Kidney (tissue), 22 donors: ENCODE results near the gene PARS2. TPM values are rescaled to one million over a fixed set of nuclear protein-coding genes. Genes with fewer than 3 reads are reported as not detected.

ENCODE experiments used
- DNase-seq, 5 donors: peaks; one replicate each; pipeline ENCODE4 v3.0.0-alpha.2; 2013 to 2020
- FAIRE-seq: peaks from 2 replicates; lab custom pipeline; 2012; peaks lifted over from hg19 to GRCh38; lab: Jason Lieb, UNC
- H3K27ac ChIP-seq, 2 donors: one replicate each; pipeline ENCODE4 v1.7.0; 2013; ENCODE audit warnings: low read depth in 2 of 2, low read length in 2 of 2, inconsistent platforms in 1 of 2
- H3K27me3 ChIP-seq: one replicate; pipeline ENCODE4 v1.7.1; 2013; ENCODE audit warnings: low read length, inconsistent platforms; ENCODE audit not compliant: control insufficient read depth, insufficient read depth
- H3K36me3 ChIP-seq, 3 donors: one replicate each; pipeline versions ENCODE4 v1.7.0 to v1.7.1; 2013; ENCODE audit warnings: low read length in 3 of 3, control low read depth in 1 of 3, inconsistent platforms in 1 of 3; ENCODE audit not compliant: insufficient read depth in 3 of 3, control insufficient read depth in 2 of 3
- H3K4me1 ChIP-seq, 3 donors: one replicate each; pipeline versions ENCODE4 v1.7.0 to v1.7.1; 2013; ENCODE audit warnings: low read length in 3 of 3, inconsistent platforms in 1 of 3, low read depth in 1 of 3; ENCODE audit not compliant: control insufficient read depth in 2 of 3, insufficient read depth in 2 of 3
- H3K4me3 ChIP-seq, 3 donors: one replicate each; pipeline versions ENCODE4 v1.7.0 to v1.8.1; 2013; ENCODE audit warnings: low read length in 3 of 3, control low read depth in 1 of 3, inconsistent platforms in 1 of 3
- H3K9ac ChIP-seq, 3 donors: one replicate each; pipeline versions ENCODE4 v1.7.0 to v1.7.1; 2013; ENCODE audit warnings: low read length in 3 of 3, control low read depth in 1 of 3, inconsistent platforms in 1 of 3
- H3K9me3 ChIP-seq, 3 donors: one replicate each; pipeline versions ENCODE4 v1.7.0 to v1.7.1; 2013; ENCODE audit warnings: low read length in 3 of 3, control low read depth in 1 of 3, inconsistent platforms in 1 of 3; ENCODE audit not compliant: control insufficient read depth in 2 of 3, insufficient read depth in 1 of 3
- intact Hi-C: fragments of 100-400 bp; cut with DNase I; formaldehyde crosslinking; loops from one replicate; pipeline ENCODE4 v1.11.1; 2022
- long read RNA-seq, 10 donors: library from polyadenylated mRNA in 1 of 10; unstranded in 1 of 10; transcript quantifications; one replicate each; pipeline ENCODE4 v2.0.0 and lab custom pipeline, GENCODE V29; 2021 to 2026
- polyA plus RNA-seq: library from polyadenylated mRNA; stranded (reverse); fragments of 350-450 nt; fragmentation: Illumina TruSeq; extraction: RNeasy Lipid Tissue Mini Kit (QIAGEN cat#74804); gene quantifications from one replicate; pipeline ENCODE4 v1.2.3, GENCODE V29; 2014; ENCODE audit warnings: low read depth, low replicate concordance; ENCODE audit not compliant: insufficient read depth
- total RNA-seq: library from RNA; stranded (reverse); fragmentation: NEBNext Ultra II Directional; extraction: Animal tissue kit (Norgen Biotek cat#: 25700); gene quantifications from one replicate; pipeline ENCODE4 v1.2.1, GENCODE V29; 2021
- TF ChIP-seq, protein P1 (sequence below): IDR thresholded peaks from 3 replicates; pipeline ENCODE4 v1.5.1; 2012; ENCODE audit warnings: mild to moderate bottlenecking, moderate library complexity, borderline replicate concordance; ENCODE audit not compliant: insufficient read depth; ENCODE audit errors: extremely low read depth
- donor health status: control.
- donor health status: control.
- donor health status: control.
- donor health status: control.
- donor health status: control.
- donor health status: DM: yes; HTN: yes; CAD: no.
- donor health status: Normal renal cell carcinoma (clear cell type).

The PARS2 gene
- total RNA-seq (7.1 TPM), polyA plus RNA-seq (7.2 TPM)
- long read RNA-seq, donor 1, partial matches to known transcripts: 0 of 4 reads
- long read RNA-seq, donor 1, other reads (novel, unspliced or antisense): 0 of 4 reads
- long read RNA-seq, donor 2, transcript PARS2-201 (2 exons, 2,347 nt): major isoform, 5 of 5 reads
- long read RNA-seq, donor 2, partial matches to known transcripts: 0 of 5 reads
- long read RNA-seq, donor 2, other reads (novel, unspliced or antisense): 0 of 5 reads
- long read RNA-seq, donor 3, partial matches to known transcripts: 0 of 3 reads
- long read RNA-seq, donor 3, other reads (novel, unspliced or antisense): 0 of 3 reads
- long read RNA-seq, donor 4, transcript PARS2-201 (2 exons, 2,347 nt): major isoform, 6 of 6 reads
- long read RNA-seq, donor 4, partial matches to known transcripts: 0 of 6 reads
- long read RNA-seq, donor 4, other reads (novel, unspliced or antisense): 0 of 6 reads
- long read RNA-seq, donor 5, partial matches to known transcripts: 0 of 2 reads
- long read RNA-seq, donor 5, other reads (novel, unspliced or antisense): 0 of 2 reads
- long read RNA-seq, donor 6, partial matches to known transcripts: 0 of 2 reads
- long read RNA-seq, donor 6, other reads (novel, unspliced or antisense): 0 of 2 reads
- long read RNA-seq, donor 7, transcript PARS2-201 (2 exons, 2,347 nt): major isoform, 9 of 11 reads
- long read RNA-seq, donor 7, partial matches to known transcripts: 0 of 11 reads
- long read RNA-seq, donor 7, other reads (novel, unspliced or antisense): 2 of 11 reads
- long read RNA-seq, donor 8, partial matches to known transcripts: 0 of 3 reads
- long read RNA-seq, donor 8, other reads (novel, unspliced or antisense): 0 of 3 reads
- long read RNA-seq, donor 9, transcript PARS2-201 (2 exons, 2,347 nt): major isoform, 5 of 5 reads
- long read RNA-seq, donor 9, partial matches to known transcripts: 0 of 5 reads
- long read RNA-seq, donor 9, other reads (novel, unspliced or antisense): 0 of 5 reads
- long read RNA-seq, donor 10, partial matches to known transcripts: 0 of 2 reads
- long read RNA-seq, donor 10, other reads (novel, unspliced or antisense): 0 of 2 reads

DNA sequence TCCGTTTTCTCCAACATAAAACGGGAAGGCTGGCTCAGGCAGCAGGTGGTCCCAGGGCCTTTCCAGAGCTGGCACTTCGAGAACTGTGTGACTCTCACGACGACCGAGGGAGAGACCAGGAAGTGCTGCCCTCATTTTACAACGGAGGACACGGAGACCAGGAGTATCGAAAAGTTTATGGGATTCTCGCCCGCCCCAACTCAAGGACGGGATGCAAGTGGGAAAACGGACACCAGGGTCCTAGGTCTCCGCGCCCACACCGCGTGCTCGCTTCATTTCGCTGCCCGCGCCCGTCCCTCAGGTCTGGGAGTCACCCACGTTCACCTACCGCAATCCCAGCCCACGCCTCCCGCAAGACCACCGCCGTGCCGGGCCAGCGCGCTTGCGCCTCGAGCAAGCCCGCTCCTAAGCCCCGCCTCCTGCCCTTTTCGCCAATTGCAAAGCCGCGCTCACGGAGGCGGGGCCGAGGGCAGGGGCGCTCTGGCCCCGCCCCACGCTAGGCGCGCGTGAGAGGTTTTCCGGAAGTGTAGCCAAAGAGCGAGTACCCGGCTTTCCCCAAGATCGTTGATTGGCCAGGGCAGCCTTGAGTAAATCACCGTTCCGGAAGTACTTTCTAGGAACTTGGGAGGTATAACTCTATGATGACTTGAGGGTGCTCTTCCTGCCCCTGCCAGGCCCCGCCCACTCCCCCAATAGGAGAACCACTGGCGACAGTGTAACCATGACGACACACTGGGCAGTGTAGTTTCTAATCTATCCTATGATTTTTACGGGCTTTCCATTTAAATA lies at the start of gene PARS2:
Gene PARS2, minus strand, starts transcription at position 391 of the 789 bp plus-strand sequence. CDS start 5,362 bp downstream, outside the sequence.
- Histone ChIP-seq H3K9me3 (no peaks in the 10 kb centered on the region), H3K4me3 (peak within 1 kb of the TSS; percentile 94 to 98 (median 95)), H3K27ac (peak within 1 kb of the TSS; percentile 61 to 65), H3K36me3 (no peaks in the 10 kb centered on the region), H3K9ac (peak within 1 kb of the TSS; percentile 88 to 95 (median 91)), H3K27me3 (no peaks in the 10 kb centered on the region), H3K4me1 (peaks cover 0 to 12% (median 8%) of the 10 kb centered on the region in 3 donors)
- TF ChIP-seq, protein P1, sequence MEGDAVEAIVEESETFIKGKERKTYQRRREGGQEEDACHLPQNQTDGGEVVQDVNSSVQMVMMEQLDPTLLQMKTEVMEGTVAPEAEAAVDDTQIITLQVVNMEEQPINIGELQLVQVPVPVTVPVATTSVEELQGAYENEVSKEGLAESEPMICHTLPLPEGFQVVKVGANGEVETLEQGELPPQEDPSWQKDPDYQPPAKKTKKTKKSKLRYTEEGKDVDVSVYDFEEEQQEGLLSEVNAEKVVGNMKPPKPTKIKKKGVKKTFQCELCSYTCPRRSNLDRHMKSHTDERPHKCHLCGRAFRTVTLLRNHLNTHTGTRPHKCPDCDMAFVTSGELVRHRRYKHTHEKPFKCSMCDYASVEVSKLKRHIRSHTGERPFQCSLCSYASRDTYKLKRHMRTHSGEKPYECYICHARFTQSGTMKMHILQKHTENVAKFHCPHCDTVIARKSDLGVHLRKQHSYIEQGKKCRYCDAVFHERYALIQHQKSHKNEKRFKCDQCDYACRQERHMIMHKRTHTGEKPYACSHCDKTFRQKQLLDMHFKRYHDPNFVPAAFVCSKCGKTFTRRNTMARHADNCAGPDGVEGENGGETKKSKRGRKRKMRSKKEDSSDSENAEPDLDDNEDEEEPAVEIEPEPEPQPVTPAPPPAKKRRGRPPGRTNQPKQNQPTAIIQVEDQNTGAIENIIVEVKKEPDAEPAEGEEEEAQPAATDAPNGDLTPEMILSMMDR: no peak
- intact Hi-C loops: no loop called here
- FAIRE-seq (peak; percentile 99), DNase-seq (peak; percentile 98 to 100 (median 99))

GRCh38 chr1:54814126-54814498 lies 49.8 kb upstream of the PARS2 start:
- FAIRE-seq (no peak), DNase-seq (no peak)
- Histone ChIP-seq H3K9me3 (no peaks in the 10 kb centered on the region), H3K4me1 (no peaks in the 10 kb centered on the region), H3K27me3 (no peaks in the 10 kb centered on the region), H3K36me3 (no peaks in the 10 kb centered on the region), H3K9ac (no peak overlapping the region), H3K4me3 (no peak overlapping the region), H3K27ac (no peak overlapping the region)
- TF ChIP-seq, protein P1: no peak
- intact Hi-C loops: no loop called here

DNA sequence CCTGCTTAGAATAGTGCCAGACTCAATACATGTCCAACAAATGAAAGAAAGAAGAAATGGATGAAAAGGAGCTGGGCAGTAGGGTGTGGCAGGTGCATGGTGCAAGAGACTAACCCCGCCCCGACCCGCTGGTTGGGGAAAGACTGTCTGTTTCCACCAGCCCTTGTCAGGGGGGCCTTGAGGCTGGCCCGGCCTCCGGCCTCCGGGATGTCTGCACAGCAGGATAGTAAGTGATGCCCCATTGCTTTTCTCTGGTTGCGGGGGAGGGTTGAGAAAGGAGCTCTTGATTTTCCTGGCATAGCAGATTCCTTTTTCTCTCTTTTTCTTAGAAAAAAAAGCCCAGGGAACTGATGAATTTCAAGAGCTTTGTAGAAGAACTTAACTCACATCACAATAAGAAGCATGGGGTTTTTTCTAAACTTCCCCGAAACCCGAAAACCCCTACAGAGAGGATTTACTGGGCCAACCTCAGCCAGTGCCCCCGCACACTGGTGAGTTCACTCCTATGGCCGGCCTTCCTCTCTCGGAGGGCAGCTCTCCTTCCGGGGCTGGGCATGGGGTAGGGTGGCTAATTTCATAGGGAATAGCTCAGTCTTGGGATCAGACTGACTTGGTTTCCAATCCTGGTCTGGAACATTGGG lies 49.3 kb upstream of the PARS2 start:
- Histone ChIP-seq H3K4me1 (no peaks in the 10 kb centered on the region), H3K4me3 (no peak overlapping the region), H3K36me3 (no peaks in the 10 kb centered on the region), H3K9me3 (no peaks in the 10 kb centered on the region), H3K9ac (no peak overlapping the region), H3K27me3 (no peaks in the 10 kb centered on the region), H3K27ac (no peak overlapping the region)
- peak in 4 of 5 donors; percentile 40 to 75 (median 59) for DNase-seq
- FAIRE-seq: no peak
- intact Hi-C loops: no loop called here
- TF ChIP-seq, protein P1: no peak
